A673 (cell line): ENCODE results near the gene KRTAP4-3.

Experiments used
- CTCF ChIP-seq: fragments of 300-800, 200-600 bp; sonication (generic); conservative IDR thresholded peaks from 2 replicates; pipeline ENCODE4 v1.5.1; 2017; ENCODE audit warnings: low read depth, mild to moderate bottlenecking, antibody characterized with exemption, low read length, moderate library complexity, mixed read lengths
- EZH2 ChIP-seq: fragments of 200-600 bp; sonication (generic); IDR thresholded peaks from 2 replicates; pipeline ENCODE4 v1.6.1; 2017; ENCODE audit warnings: borderline replicate concordance, low read depth, mild to moderate bottlenecking, mixed read lengths, antibody characterized with exemption, low read length; ENCODE audit not compliant: poor library complexity, severe bottlenecking

DNA sequence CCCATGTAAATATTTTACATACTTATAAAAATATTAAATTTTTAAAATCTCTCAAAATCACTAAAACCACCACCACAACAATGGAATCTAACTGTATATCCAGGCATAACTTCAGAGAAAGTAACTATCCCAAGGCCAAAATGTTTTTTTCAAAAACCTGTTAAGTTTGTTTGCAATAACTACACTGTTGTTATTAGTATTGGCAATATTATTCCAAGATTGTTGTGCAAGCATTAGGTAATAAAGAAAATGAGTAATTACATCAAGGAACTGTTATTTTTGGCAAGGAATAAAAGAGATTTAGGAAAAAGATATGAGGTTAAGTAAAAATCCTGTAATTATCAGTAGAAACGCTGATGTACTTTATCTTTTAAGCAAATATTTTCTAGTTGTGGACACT lies 40.6 kb downstream of the KRTAP4-3 start:
- no peak for TF ChIP-seq CTCF
- no peak for TF ChIP-seq EZH2
